Body of pancreas (tissue), 4 donors: Measurements from ENCODE around the gene CLSTN1. TPM values are rescaled to one million over a fixed set of nuclear protein-coding genes. Genes with fewer than 3 reads are reported as not detected.

ENCODE experiments used
- ATAC-seq: fragments of 150-250 bp; one replicate; pipeline ENCODE4 v1.9.1; 2016
- DNase-seq, 4 donors: peaks; one replicate each; pipeline ENCODE4 v3.0.0-alpha.2; 2019
- H3K27ac ChIP-seq, 4 donors: fragments of 200-600 bp; sonication (generic); 1 replicate in 3 of 4; 2 replicates in 1 of 4; pipeline versions ENCODE4 v1.5.1 to v1.6.1; 2016 to 2019; ENCODE audit warnings: mild to moderate bottlenecking in 1 of 4, mixed read lengths in 1 of 4, moderate library complexity in 1 of 4
- H3K27me3 ChIP-seq, 2 donors: fragments of 200-600 bp; sonication (generic); one replicate each; pipeline ENCODE4 v1.6.0; 2016; ENCODE audit warnings: mild to moderate bottlenecking in 1 of 2
- H3K36me3 ChIP-seq, 2 donors: fragments of 200-600 bp; sonication (generic); replicated peaks in 1 of 2; 2 replicates each; pipeline ENCODE4 v1.5.1; 2016; ENCODE audit warnings: low read depth in 2 of 2; ENCODE audit not compliant: insufficient read depth in 1 of 2
- H3K4me1 ChIP-seq: fragments of 200-600 bp; sonication (generic); one replicate; pipeline ENCODE4 v1.6.0; 2016
- H3K4me3 ChIP-seq, 2 donors: fragments of 200-600 bp; sonication (generic); 1 replicate in 1 of 2; 2 replicates in 1 of 2; pipeline ENCODE4 v1.5.1; 2016 to 2019
- H3K9me3 ChIP-seq, 3 donors: fragments of 200-600 bp; sonication (generic); 1 replicate in 2 of 3; 2 replicates in 1 of 3; pipeline ENCODE4 v1.5.1; 2016
- POLR2A ChIP-seq, 3 donors: fragments of 450-650 bp; IDR thresholded peaks; one replicate each; pipeline ENCODE4 v1.6.1; 2016; ENCODE audit warnings: antibody characterized with exemption in 3 of 3, mild to moderate bottlenecking in 2 of 3
- WGBS, 2 donors: methylation state at CpG; one replicate each; pipeline ENCODE4 v1.1.5; 2017; 5-methylcytosine and 5-hydroxymethylcytosine counted together
- intact Hi-C: fragments of 100-400 bp; cut with DNase I; formaldehyde crosslinking; loops from one replicate; pipeline ENCODE4 v1.15.1; 2023
- total RNA-seq, 2 donors: library from RNA; depleted of rRNA; stranded (reverse); fragments of >200 nt; gene quantifications; one replicate each; pipeline ENCODE4 v1.1.0, GENCODE V29; 2016
- TF ChIP-seq, protein P1 (sequence below), 7 experiments: fragments of 450-650 bp in 4 of 7; fragments of 200-600 bp in 3 of 7; sonication (generic) in 3 of 7; IDR thresholded peaks; one replicate each; pipeline ENCODE4 v1.5.1; 2016 to 2019; ENCODE audit warnings: antibody characterized with exemption in 7 of 7

CLSTN1 gene
- total RNA-seq, 2 donors from 2014 or later = 60.2 to 64.6 TPM

DNA sequence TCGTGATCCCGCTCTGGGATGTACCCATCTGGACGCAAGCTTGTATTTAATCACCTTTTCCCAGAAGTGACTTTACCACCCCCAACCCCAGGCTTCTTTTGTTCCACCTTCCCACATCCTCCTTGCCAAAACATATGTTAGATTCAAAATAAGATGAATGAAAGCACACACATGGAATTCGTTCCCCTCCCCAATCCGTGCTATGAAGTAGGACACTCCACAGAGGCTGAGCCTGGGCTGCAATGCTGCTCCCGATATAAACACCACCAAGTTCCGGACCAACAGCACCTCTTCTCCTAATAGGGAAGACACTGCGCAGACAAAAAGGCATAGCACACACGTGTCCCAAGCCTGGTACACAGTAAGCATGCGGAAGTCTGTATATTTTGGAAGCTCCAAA, 86.1 kb downstream of the CLSTN1 start:
- Histone ChIP-seq H3K9me3 (no peaks in the 10 kb centered on the region), H3K4me3 (no peak overlapping the region), H3K36me3 (peaks cover 10 to 61% of the 10 kb centered on the region in 2 donors), H3K4me1 (no peaks in the 10 kb centered on the region), H3K27me3 (no peaks in the 10 kb centered on the region), H3K27ac (no peak overlapping the region)
- intact Hi-C loops = no loop called here
- DNase-seq (no peak), ATAC-seq (no peak)
- TF ChIP-seq, protein P1, sequence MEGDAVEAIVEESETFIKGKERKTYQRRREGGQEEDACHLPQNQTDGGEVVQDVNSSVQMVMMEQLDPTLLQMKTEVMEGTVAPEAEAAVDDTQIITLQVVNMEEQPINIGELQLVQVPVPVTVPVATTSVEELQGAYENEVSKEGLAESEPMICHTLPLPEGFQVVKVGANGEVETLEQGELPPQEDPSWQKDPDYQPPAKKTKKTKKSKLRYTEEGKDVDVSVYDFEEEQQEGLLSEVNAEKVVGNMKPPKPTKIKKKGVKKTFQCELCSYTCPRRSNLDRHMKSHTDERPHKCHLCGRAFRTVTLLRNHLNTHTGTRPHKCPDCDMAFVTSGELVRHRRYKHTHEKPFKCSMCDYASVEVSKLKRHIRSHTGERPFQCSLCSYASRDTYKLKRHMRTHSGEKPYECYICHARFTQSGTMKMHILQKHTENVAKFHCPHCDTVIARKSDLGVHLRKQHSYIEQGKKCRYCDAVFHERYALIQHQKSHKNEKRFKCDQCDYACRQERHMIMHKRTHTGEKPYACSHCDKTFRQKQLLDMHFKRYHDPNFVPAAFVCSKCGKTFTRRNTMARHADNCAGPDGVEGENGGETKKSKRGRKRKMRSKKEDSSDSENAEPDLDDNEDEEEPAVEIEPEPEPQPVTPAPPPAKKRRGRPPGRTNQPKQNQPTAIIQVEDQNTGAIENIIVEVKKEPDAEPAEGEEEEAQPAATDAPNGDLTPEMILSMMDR (IDR thresholded peaks at IDR 0.05) = no peak
- TF ChIP-seq POLR2A (IDR thresholded peaks at IDR 0.05) = no peak
- WGBS, 2 donors = 91 to 94% methylated on average over 10 of the region's 10 CpGs

DNA sequence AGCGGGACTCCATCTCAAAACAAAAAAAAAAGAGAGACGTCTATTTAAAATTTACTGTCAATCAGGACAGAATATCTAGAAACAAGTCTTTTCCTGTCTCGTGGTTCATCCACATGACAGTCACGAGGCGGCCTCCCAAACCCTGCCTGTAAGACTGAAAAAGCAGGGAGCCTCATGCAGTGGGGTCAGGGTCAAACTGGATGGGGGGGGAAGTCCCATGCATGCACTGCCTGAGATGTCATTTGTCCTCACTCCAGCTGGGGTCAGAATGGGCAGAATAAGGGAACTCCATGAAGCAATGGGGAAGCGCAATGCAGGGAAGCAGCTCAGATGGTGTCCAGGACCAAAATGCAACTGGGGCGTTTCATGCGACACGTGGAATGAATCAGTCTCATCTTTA, 86.7 kb downstream of the CLSTN1 start:
- peaks cover 10 to 63% of the 10 kb centered on the region in 2 donors for H3K36me3 ChIP-seq
- no peak for DNase-seq
- no peak for ATAC-seq
- no peak overlapping the region for H3K4me3 ChIP-seq
- WGBS, 2 donors = 85 to 91% methylated on average over 9 of the region's 9 CpGs
- intact Hi-C loops = no loop called here
- H3K9me3 ChIP-seq = no peaks in the 10 kb centered on the region
- H3K27me3 ChIP-seq = no peaks in the 10 kb centered on the region
- H3K27ac ChIP-seq = no peak overlapping the region
- TF ChIP-seq, protein P1 (IDR thresholded peaks at IDR 0.05) = no peak
- no peak for TF ChIP-seq POLR2A (IDR thresholded peaks at IDR 0.05)
- H3K4me1 ChIP-seq = no peaks in the 10 kb centered on the region

DNA sequence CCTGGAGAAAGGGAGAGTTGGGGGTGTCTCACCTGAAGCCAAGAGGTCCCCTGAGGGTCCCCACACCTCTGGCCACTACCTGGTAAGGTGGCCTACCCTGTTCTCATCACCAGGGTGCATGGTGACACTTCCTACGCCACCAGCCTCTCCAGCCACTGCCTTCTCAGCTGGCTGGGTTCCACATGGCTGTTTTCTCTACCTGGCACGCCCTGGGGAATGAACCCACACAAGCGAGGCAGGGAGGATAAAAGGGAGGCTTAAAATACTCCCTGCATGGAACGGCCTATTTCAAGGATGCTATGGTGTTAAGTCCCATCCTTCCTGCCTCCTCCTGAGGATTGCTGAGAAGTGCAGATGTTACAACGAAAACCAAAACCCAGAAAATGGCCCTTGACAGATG, 87.5 kb downstream of the CLSTN1 start:
- Histone ChIP-seq H3K27ac (no peak overlapping the region), H3K4me1 (no peaks in the 10 kb centered on the region), H3K4me3 (no peak overlapping the region), H3K36me3 (peaks cover 13 to 63% of the 10 kb centered on the region in 2 donors), H3K27me3 (no peaks in the 10 kb centered on the region), H3K9me3 (no peaks in the 10 kb centered on the region)
- DNase-seq (no peak), ATAC-seq (no peak)
- 90 to 97% methylated on average over 5 of the region's 5 CpGs for WGBS, 2 donors
- intact Hi-C loops = no loop called here
- TF ChIP-seq POLR2A (IDR thresholded peaks at IDR 0.05) = no peak
- TF ChIP-seq, protein P1 (IDR thresholded peaks at IDR 0.05) = no peak

DNA sequence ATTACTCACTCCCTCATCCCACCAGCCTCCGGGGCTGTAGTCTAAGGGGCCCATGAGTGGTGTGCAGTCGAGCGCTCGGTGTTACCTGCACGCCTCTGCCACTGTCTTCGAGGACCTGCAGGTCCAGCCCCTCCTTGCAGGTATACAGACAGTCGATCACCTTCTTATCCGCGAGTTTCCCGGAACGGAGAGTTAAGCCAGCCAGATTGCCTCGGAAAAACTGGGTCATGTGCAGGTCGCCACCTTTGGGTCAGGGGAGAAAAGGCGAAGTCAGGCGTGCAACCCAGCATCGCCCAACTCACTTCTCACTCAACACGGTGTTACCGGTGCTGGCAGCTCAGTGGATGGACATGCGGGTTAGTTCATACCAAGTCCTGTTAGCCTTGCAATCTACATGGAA, 88.0 kb downstream of the CLSTN1 start:
- no peaks in the 10 kb centered on the region for H3K27me3 ChIP-seq
- WGBS, 2 donors = 91 to 94% methylated on average over 19 of the region's 19 CpGs

More for the DNA sequence above, 88.0 kb downstream of the CLSTN1 start:
- intact Hi-C loops = no loop called here
- ATAC-seq (no peak), DNase-seq (no peak)
- Histone ChIP-seq H3K9me3 (no peaks in the 10 kb centered on the region), H3K27ac (no peak overlapping the region), H3K4me3 (no peak overlapping the region), H3K36me3 (peaks cover 17 to 64% of the 10 kb centered on the region in 2 donors), H3K4me1 (no peaks in the 10 kb centered on the region)
- TF ChIP-seq, protein P1 (IDR thresholded peaks at IDR 0.05) = no peak
- no peak for TF ChIP-seq POLR2A (IDR thresholded peaks at IDR 0.05)
